H9 (cell line): ENCODE measurements around the gene LBX1. TPM values are rescaled to one million over a fixed set of nuclear protein-coding genes. Genes with fewer than 3 reads are reported as not detected.

ENCODE experiments used
- DNase-seq: peaks from one replicate; pipeline ENCODE4 v3.0.0-alpha.2; 2017
- H2AFZ ChIP-seq: one replicate; pipeline ENCODE4 v1.6.1; 2013; ENCODE audit warnings: mild to moderate bottlenecking, low read length, control low read depth, moderate library complexity
- H2AK5ac ChIP-seq: 2 replicates; pipeline ENCODE4 v1.6.1; 2013; ENCODE audit warnings: low read length, control low read depth, mixed read lengths; ENCODE audit not compliant: insufficient read length
- H2BK120ac ChIP-seq: one replicate; pipeline ENCODE4 v1.6.1; 2013; ENCODE audit warnings: low read depth, mild to moderate bottlenecking, low read length, control low read depth, inconsistent platforms; ENCODE audit not compliant: poor library complexity, severe bottlenecking
- H2BK12ac ChIP-seq: 2 replicates; pipeline ENCODE4 v1.6.1; 2013; ENCODE audit warnings: low read length, control low read depth, mixed read lengths, low read depth; ENCODE audit not compliant: insufficient read length
- H2BK15ac ChIP-seq: 2 replicates; pipeline ENCODE4 v1.6.1; 2013; ENCODE audit warnings: low read depth, low read length, control low read depth
- H2BK20ac ChIP-seq: one replicate; pipeline ENCODE4 v1.6.1; 2013; ENCODE audit warnings: low read depth, mild to moderate bottlenecking, low read length, control low read depth, inconsistent platforms; ENCODE audit not compliant: poor library complexity, severe bottlenecking
- H2BK5ac ChIP-seq: 2 replicates; pipeline ENCODE4 v1.6.1; 2013; ENCODE audit warnings: low read length, control low read depth, mixed read lengths; ENCODE audit not compliant: insufficient read length
- H3K14ac ChIP-seq: 2 replicates; pipeline ENCODE4 v1.6.1; 2013; ENCODE audit warnings: low read length, control low read depth; ENCODE audit not compliant: insufficient read depth
- H3K18ac ChIP-seq: 2 replicates; pipeline ENCODE4 v1.6.1; 2013; ENCODE audit warnings: low read depth, mild to moderate bottlenecking, mixed read lengths, low read length, control low read depth; ENCODE audit not compliant: insufficient read length
- H3K23ac ChIP-seq: 2 replicates; pipeline ENCODE4 v1.6.1; 2013; ENCODE audit warnings: low read length, control low read depth, mixed read lengths, low read depth; ENCODE audit not compliant: insufficient read length
- H3K23me2 ChIP-seq: 2 replicates; pipeline ENCODE4 v1.6.1; 2013; ENCODE audit warnings: low read depth, mild to moderate bottlenecking, mixed read lengths, low read length, control low read depth; ENCODE audit not compliant: insufficient read length, poor library complexity, severe bottlenecking
- H3K27ac ChIP-seq: 2 replicates; pipeline ENCODE4 v1.5.1; 2013; ENCODE audit warnings: low read length, control low read depth, mixed read lengths, low read depth; ENCODE audit not compliant: insufficient read length
- H3K27me3 ChIP-seq: 2 replicates; pipeline ENCODE4 v1.6.1; 2013; ENCODE audit warnings: low read length, control low read depth, inconsistent platforms; ENCODE audit not compliant: insufficient read depth
- H3K4ac ChIP-seq: 2 replicates; pipeline ENCODE4 v1.6.1; 2013; ENCODE audit warnings: low read depth, mild to moderate bottlenecking, control low read depth, inconsistent platforms, low read length, moderate library complexity
- H3K4me1 ChIP-seq: 2 replicates; pipeline ENCODE4 v1.6.1; 2013; ENCODE audit warnings: low read length, control low read depth, inconsistent platforms; ENCODE audit not compliant: insufficient read depth
- H3K4me2 ChIP-seq: 2 replicates; pipeline ENCODE4 v1.6.1; 2013; ENCODE audit warnings: low read length, control low read depth, mixed read lengths; ENCODE audit not compliant: insufficient read length, insufficient read depth
- H3K56ac ChIP-seq: 2 replicates; pipeline ENCODE4 v1.6.1; 2013; ENCODE audit warnings: low read depth, mild to moderate bottlenecking, mixed read lengths, low read length, control low read depth; ENCODE audit not compliant: insufficient read length
- H3K79me1 ChIP-seq: 2 replicates; pipeline ENCODE4 v1.6.1; 2013; ENCODE audit warnings: low read depth, mild to moderate bottlenecking, moderate library complexity, low read length, control low read depth, inconsistent platforms; ENCODE audit not compliant: insufficient read depth, poor library complexity, severe bottlenecking
- H3K79me2 ChIP-seq: 2 replicates; pipeline ENCODE4 v1.6.1; 2013; ENCODE audit warnings: low read length, control low read depth, inconsistent platforms; ENCODE audit not compliant: insufficient read depth
- H3K9ac ChIP-seq: 2 replicates; pipeline ENCODE4 v1.6.1; 2013; ENCODE audit warnings: low read length, control low read depth, mixed read lengths; ENCODE audit not compliant: insufficient read length; ENCODE audit errors: extremely low read depth
- H3K9me3 ChIP-seq: one replicate; pipeline ENCODE4 v1.6.1; 2013; ENCODE audit warnings: low read depth, low read length, inconsistent platforms; ENCODE audit not compliant: control insufficient read depth
- H3T11ph ChIP-seq: one replicate; pipeline ENCODE4 v1.6.1; 2013; ENCODE audit warnings: mild to moderate bottlenecking, low read length, control low read depth, inconsistent platforms
- H4K20me1 ChIP-seq: one replicate; pipeline ENCODE4 v1.6.1; 2013; ENCODE audit not compliant: control insufficient read depth, insufficient read length, insufficient read depth
- H4K5ac ChIP-seq: 2 replicates; pipeline ENCODE4 v1.6.1; 2013; ENCODE audit warnings: low read depth, mild to moderate bottlenecking, mixed read lengths, low read length, control low read depth; ENCODE audit not compliant: insufficient read length
- H4K8ac ChIP-seq: replicated peaks from 2 replicates; pipeline ENCODE4 v1.6.1; 2013; ENCODE audit warnings: low read length, control low read depth, mixed read lengths, low read depth; ENCODE audit not compliant: insufficient read length
- H4K91ac ChIP-seq: 2 replicates; pipeline ENCODE4 v1.6.1; 2013; ENCODE audit warnings: low read depth, mild to moderate bottlenecking, moderate library complexity, mixed read lengths, low read length, control low read depth; ENCODE audit not compliant: insufficient read length
- H3K27ac Mint-ChIP-seq, 3 experiments: 2 replicates in 2 of 3; 3 replicates in 1 of 3; pipeline ENCODE4 v1.8.0; 2020 to 2021; ENCODE audit warnings: mixed read lengths in 3 of 3, mild to moderate bottlenecking in 1 of 3, moderate library complexity in 1 of 3
- H3K27me3 Mint-ChIP-seq: 2 replicates; pipeline ENCODE4 v1.8.0; 2021; ENCODE audit warnings: low read depth, mild to moderate bottlenecking, moderate library complexity, mixed read lengths
- H3K36me3 Mint-ChIP-seq, 3 experiments: 2 replicates in 2 of 3; 3 replicates in 1 of 3; pipeline ENCODE4 v1.8.0; 2020 to 2021; ENCODE audit warnings: low read depth in 3 of 3, mixed read lengths in 3 of 3; ENCODE audit not compliant: insufficient read depth in 1 of 3
- H3K4me1 Mint-ChIP-seq, 2 experiments: 2 replicates each; pipeline ENCODE4 v1.8.0; 2020; ENCODE audit warnings: mixed read lengths in 2 of 2
- H3K4me3 Mint-ChIP-seq, 2 experiments: 2 replicates in 1 of 2; 3 replicates in 1 of 2; pipeline ENCODE4 v1.8.0; 2020 to 2021; ENCODE audit warnings: mild to moderate bottlenecking in 2 of 2, mixed read lengths in 2 of 2, moderate library complexity in 1 of 2
- H3K9me3 Mint-ChIP-seq, 2 experiments: 2 replicates in 1 of 2; 3 replicates in 1 of 2; pipeline ENCODE4 v1.8.0; 2020; ENCODE audit warnings: mild to moderate bottlenecking in 2 of 2, mixed read lengths in 2 of 2, moderate library complexity in 1 of 2
- CTCF ChIP-seq: fragments of 200-600 bp; sonication (generic); conservative IDR thresholded peaks from 3 replicates; pipeline ENCODE4 v1.8.0; 2021; ENCODE audit warnings: antibody characterized with exemption, mild to moderate bottlenecking
- WGBS: extraction: QIAGEN DNeasy Blood & Tissue Kit; methylation state at CpG from one replicate; pipeline ENCODE4 v1.1.7; 2013; ENCODE audit warnings: missing lambda C conversion rate, low lambda C conversion rate, mixed read lengths; ENCODE audit not compliant: insufficient read length; ENCODE audit errors: extremely low coverage; 5-methylcytosine and 5-hydroxymethylcytosine counted together
- total RNA-seq: library from RNA; stranded (reverse); gene quantifications from 2 replicates; pipeline ENCODE4 v1.2.1, GENCODE V29; 2021

The LBX1 gene
- total RNA-seq, 1 experiment from 2014 or later, result not detected

GRCh38 chr10:101221549-101221948 is 7.7 kb downstream of the LBX1 start:
- Mint-ChIP-seq H3K4me3 (no peak overlapping the region; a peak in 1 of 5 replicates), H3K36me3 (peaks cover 0 to 2% (median 0%) of the 10 kb centered on the region in 3 experiments; a peak in 2 of 7 replicates), H3K27ac (no peak overlapping the region), H3K27me3 (peaks cover 98% of the 10 kb centered on the region), H3K9me3 (peaks cover 7 to 14% of the 10 kb centered on the region in 2 experiments), H3K4me1 (peaks cover 9 to 27% of the 10 kb centered on the region in 2 experiments)
- H2BK12ac ChIP-seq, result no peak overlapping the region
- H2BK5ac ChIP-seq, result no peak overlapping the region
- WGBS, result no CpG with 5 or more reads among the region's 5 CpGs
- no peak overlapping the region for H2AK5ac ChIP-seq
- H2BK120ac ChIP-seq, result no peak overlapping the region
- no peak overlapping the region for H2AFZ ChIP-seq
- no peak overlapping the region for H3T11ph ChIP-seq
- no peaks in the 10 kb centered on the region for H3K79me1 ChIP-seq
- no peak overlapping the region for H3K4me2 ChIP-seq
- H3K27ac ChIP-seq, result no peak overlapping the region
- H3K9me3 ChIP-seq, result no peaks in the 10 kb centered on the region
- H3K79me2 ChIP-seq, result no peaks in the 10 kb centered on the region
- no peak overlapping the region for H3K9ac ChIP-seq
- H4K91ac ChIP-seq, result no peak overlapping the region
- no peak overlapping the region for H3K18ac ChIP-seq
- no peak overlapping the region for H3K23ac ChIP-seq
- no peak for DNase-seq
- no peak overlapping the region for H3K14ac ChIP-seq
- no peak overlapping the region for H4K5ac ChIP-seq
- no peaks in the 10 kb centered on the region for H3K23me2 ChIP-seq
- H3K4ac ChIP-seq, result no peak overlapping the region
- peaks cover 3% of the 10 kb centered on the region for H4K20me1 ChIP-seq
- H3K56ac ChIP-seq, result no peak overlapping the region
- H3K4me1 ChIP-seq, result no peaks in the 10 kb centered on the region
- H4K8ac ChIP-seq, result no peak overlapping the region
- H2BK20ac ChIP-seq, result no peak overlapping the region
- no peak for TF ChIP-seq CTCF
- no peak overlapping the region for H2BK15ac ChIP-seq
- H3K27me3 ChIP-seq, result peaks cover 97% of the 10 kb centered on the region
